HG02678 (cell line): ENCODE results near the gene TCP11X2.
"Not testable (repeated sequence)": the region's sequence is repeated elsewhere in the genome, so short reads cannot be mapped to it uniquely, and the experiment has no call there.

Source experiments
- ATAC-seq: cut with Tn5 transposase; IDR thresholded peaks from one replicate; pipeline ENCODE4 v1.9.1; 2021; ENCODE audit warnings: mild to moderate bottlenecking, moderate library complexity; ENCODE audit not compliant: unreplicated experiment

The TCP11X2 gene

DNA sequence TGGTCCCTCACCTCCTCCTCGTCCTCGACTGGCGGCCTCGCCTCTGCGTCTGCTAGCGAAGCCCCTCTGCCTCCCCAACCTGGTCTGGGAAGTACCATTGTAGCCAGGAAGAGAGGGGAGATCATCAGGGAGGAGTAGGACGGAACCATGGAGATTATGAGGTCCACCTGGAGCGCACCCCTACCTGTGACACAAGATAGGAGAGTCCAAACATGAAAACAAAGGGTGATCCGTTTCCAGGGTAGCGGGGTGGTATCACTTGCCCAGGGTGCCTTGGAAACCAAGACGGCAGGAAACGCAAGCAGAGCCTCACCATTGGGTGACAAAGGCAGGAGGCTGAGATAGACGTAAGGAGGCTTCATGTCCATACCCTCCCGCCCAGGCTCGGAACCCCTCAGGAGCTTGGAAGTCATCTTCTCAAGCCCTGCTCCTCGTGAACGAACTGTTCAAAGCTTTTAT, at the start of gene TCP11X2:
Gene TCP11X2, minus strand, starts transcription at position 51 of the 459 bp plus-strand sequence.
- not testable (repeated sequence) for ATAC-seq

DNA sequence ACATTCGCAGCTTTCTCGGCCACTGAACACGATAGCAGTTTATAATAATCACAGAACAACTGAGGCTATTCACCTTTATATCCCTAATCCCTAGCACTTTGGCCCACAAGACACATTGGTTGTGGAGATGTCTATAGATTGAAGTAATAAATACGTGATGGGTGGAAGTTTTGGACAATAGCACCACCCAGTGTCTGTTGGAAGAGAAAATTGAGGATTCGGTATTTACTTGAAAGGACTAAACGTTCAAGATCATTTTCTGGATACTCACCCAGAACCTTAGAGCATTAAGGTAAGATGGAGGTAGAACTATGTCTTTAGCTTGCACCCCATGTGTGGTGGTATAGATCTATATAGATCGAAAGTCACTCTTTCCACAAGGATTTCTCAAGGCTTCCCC, 45.7 kb upstream of the TCP11X2 start:
- no peak for ATAC-seq

DNA sequence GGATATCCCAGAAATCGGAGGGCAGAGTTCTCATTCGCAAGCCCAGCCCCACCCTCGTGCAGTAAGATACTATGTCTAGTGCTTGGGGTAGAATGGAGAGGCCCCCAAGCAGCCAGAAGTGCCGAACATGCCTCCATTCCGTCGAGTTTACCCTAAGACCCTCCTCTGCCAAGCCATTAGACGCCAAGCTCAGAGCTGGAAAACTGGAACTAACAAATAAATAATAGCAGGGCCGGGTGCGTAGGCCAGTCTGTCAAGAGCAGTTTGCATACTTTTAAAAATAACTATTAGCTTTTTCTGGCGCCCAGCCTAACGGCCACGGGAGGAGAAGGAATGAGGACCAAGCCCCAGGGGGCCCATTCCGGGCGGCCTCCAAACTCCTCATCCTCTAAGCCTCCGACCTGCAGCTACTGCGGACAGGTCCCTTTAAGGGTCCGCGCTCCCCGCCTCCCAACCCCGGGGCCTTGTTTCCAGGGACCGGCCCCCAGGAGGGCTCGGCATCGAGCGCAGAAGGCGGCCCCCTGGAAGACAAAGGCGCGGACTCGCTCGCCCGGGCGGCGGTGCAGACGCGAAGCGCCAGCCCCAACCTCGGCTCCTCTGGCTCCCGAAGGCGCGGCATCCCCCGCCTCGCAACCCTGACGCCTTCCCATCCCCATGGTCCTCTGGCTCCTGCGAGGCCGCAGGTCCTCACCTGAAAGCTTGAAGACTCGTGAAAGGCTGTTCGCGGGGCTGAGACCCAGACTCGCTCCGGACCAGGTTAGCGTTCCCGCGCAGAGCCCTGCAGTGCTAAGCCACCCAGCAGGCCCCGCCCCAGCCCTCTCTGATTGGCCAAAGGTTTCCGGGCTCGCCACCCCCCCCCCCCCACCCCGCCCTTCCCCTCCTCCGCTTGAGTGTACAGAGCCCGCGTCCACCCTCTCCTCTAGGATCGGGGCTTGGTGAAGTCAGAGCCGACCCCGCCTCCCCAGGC, 44.6 kb upstream of the TCP11X2 start, which contains the start of gene TMSB15A:
Gene TMSB15A, minus strand, starts transcription at position 765 of the 967 bp plus-strand sequence.
- ATAC-seq = peak; percentile 74

DNA sequence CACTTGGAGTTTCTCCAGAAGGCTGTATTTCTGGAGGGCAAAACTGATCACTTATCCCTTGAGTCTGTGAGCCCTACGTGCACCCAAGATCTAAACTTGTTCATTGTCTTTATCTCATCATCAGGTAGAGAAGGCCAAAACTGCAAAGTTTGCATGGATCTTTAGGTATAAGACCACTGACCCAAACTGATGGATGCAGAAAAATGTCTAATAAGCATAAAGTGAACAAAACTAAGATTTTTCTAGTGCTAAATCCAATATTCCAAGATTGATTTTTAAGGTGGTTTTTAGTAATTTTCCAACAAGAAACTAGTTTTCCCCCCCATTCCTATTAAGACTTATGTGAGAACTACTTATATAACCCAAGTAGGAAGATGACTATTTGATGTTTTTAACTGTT, 42.9 kb upstream of the TCP11X2 start:
- no peak for ATAC-seq

DNA sequence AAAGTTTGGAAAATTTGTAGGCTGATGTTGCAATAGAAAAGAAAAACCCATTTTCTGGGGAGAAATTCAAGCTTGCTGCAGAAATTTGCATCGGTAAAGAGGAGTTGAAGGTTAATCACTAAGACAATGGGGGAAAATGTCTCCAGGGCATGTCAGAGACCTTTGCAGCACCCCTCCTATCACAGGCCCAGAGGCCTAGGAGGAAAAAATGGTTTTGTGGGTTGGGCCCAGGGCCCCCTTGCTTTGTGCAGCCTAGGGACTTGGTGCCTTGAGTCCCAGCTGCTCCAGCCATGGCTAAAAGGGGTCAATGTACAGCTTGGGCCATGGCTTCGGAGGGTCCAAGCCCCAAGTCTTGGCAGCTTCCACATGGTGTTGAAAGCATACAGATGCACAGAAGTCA, 27.1 kb upstream of the TCP11X2 start:
- ATAC-seq = no peak

DNA sequence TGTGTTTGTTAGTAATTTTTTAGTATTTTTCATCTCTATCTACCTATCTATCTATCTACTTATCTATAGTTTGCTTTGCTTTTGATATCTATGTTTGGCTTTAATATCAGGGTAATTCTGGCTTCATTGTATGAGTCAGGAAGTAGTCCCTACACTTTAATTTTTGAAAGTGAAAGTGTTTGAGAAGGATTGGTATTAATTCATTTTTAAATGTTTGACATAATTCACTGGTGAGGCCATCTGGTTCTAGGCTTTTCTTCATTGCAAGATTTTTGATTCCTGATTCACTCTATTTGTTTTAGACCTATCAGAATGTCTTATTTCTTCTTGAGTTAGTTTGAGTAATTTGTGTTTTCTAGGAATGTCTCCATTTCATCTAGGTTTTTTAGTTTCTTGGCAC, 20.2 kb upstream of the TCP11X2 start:
- no peak for ATAC-seq

DNA sequence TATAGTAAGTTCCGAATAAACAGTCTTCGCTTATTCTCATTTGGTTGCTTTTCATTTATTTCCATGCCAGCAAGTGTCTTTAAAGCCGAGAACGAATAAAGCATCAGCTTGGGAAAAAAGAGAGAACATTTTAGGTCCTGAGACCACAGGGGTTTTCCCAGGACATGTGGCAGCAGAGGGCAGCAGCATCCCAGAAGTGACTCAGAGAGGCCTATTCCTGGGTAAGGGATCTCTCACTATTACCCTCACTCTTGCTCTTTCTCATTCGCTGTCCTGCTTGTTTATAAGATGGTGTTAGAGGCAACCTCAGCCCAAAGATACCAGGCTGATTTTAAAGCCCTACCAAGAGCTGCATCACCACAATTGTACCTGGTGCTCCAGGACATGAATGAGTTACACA, 7.2 kb upstream of the TCP11X2 start:
- not testable (repeated sequence) for ATAC-seq

DNA sequence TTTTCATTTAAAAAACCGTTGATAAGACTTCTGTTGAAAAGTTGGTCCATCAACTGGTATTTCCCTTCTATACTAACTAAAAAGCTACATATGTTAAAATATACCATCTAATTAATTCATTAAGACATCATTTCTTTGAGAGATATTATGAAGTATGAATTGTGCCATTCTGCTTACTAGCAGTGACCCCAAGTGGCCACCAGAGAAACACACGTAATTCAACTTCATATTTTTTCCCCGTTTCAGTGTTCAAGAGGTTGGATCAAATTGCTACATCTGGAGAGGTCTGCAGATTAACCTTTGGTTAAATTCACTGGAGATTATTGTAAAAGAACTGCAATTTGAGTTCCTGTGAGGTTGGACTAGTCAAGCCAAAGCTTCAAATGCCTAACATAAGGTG, 1.4 kb downstream of the TCP11X2 start:
- ATAC-seq = not testable (repeated sequence)

DNA sequence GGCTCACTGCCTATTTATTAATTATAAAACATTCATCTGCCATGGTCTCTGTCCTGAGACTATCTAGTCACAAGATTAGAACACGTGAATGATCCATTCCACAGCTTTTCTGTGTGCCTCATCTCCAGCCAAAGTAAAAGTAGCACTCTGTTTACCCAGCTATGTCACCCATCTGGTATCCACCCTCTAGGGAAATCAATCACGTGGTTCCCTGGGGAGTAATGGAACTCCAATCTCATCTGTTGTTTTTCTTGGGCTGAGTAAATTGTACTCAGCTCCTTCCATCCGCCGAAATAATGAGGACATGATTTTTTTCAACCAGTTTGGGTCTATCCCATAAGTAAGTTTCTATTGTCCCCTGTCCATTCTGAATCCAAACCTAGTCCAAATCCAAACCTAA, 13.0 kb downstream of the TCP11X2 start:
- not testable (repeated sequence) for ATAC-seq

DNA sequence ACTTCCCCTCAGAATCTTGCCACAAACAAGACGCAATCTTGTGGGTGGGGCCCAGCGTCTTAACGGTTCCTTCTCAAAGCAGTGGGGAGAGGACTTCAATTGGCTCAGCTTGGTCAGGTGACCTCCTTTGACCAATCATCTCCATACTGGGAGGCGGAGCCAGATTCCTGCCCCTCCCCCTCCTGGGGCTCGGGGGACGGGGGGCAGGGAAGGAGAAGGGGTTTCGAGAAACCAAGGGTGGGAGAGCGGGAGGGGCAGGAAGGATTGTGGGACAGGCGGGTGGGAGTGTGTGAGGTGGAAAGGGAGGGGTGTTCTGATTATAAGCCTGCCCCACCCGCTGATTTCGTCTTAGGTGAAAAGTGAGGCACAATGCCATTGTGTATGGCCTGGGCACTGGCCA, 31.7 kb downstream of the TCP11X2 start, which contains the start of gene NXF2B:
Gene NXF2B, minus strand, starts transcription at position 101 of the 400 bp plus-strand sequence. CDS start 59,972 bp downstream, outside the sequence.
- ATAC-seq = not testable (repeated sequence)

DNA sequence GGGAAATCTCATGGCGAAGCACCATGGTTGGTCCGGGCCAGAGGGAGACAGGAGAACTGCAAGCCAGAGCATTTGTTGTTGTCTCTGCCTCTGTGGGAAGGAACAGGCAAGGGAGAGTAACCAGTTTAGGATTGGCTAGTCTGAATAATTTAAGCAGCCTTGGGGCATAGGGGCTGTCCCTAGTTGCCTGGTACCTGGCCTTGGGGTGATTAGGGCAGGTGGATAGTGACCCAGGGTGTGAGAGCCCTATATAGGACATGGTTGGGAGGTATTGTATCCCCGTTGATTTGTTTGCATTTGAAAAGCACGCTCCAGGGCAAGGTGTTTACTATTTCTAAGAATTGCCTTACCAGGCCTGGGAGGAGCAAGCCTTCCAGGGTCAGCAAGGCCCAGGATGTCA, 57.1 kb downstream of the TCP11X2 start:
- ATAC-seq = not testable (repeated sequence)
